ENCODE data around the gene ACOX3.
"Not testable (repeated sequence)": the region's sequence is repeated elsewhere in the genome, so short reads cannot be mapped to it uniquely, and the experiment has no call there.

ACOX3 gene

DNA sequence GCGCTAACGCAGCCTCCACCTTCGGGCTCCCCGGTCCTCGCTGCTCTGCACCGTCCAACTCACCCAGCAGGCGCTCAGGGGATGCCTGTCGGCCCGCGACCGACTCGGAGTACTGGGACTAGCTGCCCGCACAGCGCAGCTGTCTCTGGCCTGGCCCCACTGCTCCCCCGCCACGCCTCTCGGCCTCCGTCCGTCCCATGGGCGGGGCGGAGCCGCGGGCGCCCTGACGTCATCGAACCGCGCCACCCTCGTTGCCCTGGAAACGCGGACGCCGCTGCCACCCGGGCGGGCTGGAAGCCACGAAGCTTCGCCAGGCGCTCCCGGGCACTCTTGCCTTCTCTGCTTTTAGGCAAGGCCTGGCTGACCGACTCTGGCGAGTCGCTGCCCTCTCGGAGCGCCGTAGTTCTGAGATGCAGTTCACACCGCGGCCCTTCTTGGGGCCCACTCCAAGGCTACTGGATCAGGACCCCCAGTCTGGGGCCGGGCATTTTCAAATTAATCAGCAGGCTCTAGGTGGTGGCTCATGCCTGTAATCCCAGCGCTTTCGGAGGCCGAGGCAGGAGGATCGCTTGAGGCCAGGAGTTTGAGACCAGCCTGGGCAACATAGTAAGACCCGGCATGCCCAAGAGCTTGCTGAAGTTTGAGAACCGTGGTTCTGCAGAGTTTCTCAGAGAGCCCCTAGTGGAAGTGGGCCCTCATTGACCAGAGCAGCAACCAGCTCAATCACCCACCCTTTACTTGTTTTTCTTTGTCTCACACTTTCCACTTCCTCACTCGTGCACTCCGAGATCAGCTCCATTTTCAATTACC, 12.0 kb downstream of the ACOX3 start:
- DNase-seq, result peak; percentile 98

GRCh38 chr4:8427761-8428287, 12.7 kb downstream of the ACOX3 start:
- no peak for DNase-seq

GRCh38 chr4:8427262-8427661, 13.3 kb downstream of the ACOX3 start:
- no peak for DNase-seq

DNA sequence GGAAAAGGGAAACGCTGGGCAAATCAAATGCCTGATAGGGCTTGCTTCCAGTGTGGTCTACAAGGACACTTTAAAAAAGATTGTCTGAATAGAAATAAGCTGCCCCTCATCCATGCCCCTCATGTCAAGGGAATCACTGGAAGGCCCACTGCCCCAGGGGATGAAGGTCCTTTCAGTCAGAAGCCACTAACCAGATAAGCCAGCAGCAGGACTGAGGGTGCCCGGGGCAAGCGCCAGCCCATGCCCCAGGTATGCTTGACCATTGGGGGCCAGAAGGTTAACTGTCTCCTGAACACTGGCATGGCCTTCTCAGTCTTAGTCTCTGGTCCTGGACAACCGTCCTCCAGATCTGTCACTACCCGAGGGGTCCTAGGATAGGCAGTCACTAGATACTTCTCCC, 17.7 kb downstream of the ACOX3 start:
- no peak for DNase-seq

DNA sequence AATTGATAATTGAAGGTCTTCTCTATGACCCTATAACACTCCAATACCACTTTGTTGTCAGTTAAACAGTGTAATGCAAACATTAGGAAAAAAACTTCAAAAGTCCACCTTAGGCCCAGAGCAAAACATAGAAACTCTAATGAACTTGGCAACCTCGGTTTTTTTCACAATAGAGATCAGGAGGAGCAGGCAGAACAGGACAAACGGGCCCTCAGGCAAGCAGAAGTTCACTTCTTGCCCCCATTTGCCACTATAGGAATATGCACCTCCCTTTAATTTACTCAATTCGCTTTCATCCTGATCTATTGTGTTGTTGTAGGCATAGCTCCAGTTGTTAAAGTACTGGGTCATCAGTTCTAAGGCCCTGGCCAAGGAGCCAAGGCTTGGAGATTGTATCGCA, 18.2 kb downstream of the ACOX3 start:
- DNase-seq, result no peak

GRCh38 chr4:8420151-8420550, 20.4 kb downstream of the ACOX3 start:
- DNase-seq, result not testable (repeated sequence)

DNA sequence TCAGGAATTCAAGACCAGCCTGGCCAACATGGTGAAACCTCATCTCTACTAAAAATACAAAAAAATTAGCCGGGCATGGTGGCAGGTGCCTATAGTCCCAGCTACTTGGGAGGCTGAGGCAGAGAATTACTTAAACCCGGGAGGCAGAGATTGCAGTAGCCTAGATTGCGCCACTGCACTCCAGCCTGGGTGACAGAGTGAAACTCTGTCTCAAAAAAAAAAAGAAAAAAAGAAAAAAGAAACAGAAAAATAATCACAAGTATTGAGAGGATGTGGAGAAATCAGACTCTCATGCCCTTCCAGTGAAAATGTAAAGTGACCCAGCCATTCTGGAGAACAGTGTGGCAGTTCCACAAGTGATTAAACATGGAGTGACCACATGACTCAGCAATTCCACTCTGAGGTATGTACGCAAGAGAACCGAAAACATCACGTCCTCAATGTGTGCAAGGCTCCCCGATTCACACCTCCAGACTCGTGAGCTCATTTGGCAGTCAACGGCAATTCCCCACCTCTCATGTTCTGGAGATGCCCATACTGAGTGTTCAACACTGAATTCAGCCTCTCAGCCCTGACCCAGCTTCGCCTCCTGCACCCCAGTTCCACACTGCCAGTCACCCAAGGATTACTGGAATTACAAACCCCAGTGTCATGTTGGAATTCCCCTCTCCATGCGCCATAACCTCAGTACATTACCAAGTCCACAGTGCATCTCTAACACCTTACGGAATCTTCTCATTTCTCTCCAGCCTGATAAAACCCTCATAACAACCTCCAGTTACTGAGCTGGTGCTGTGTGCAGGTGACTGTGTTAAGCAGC, 21.1 kb downstream of the ACOX3 start:
- peak; percentile 74 for DNase-seq

GRCh38 chr4:8417071-8417614, 23.4 kb downstream of the ACOX3 start:
- no peak for DNase-seq

DNA sequence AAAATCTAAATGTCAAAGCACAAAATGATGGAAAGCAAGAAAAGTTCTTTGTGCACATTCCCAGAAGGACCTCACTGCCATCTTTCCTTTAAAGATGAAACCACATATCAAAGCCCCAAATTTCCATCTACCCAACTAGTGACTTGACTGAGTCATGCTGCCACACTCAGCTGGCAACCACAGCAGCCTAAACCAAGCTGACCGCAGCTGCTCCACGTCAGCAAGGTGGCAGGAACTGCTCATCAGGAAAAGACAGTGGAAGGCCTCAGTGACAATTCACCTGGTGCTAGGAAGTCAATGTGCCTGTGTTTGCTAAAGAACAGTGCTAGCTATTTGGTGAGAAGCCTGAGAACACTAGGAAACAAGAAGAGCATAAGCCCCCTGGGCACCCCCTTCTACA, 26.1 kb downstream of the ACOX3 start:
- DNase-seq, result peak; percentile 74

DNA sequence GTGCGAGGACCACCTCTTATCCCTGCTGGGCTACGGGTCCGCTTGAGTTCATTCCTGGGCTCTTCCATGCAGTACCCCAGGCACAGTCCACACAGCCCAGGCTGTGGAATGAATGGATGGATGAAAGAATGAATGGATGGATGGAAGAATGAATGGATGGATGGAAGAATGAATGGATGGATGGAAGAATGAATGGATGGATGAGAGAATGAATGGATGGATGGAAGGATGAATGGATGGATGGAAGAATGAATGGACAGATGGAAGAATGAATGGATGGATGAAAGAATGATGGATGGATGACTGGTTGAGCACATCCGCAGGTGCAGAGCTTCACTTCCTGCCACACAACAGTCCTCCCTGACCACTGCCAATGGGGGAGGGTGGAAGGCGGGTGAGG, 28.2 kb downstream of the ACOX3 start:
- no peak for DNase-seq

- no peak for DNase-seq
Observed at GRCh38 chr4:8411351-8412180, 29.0 kb downstream of the ACOX3 start.

- no peak for DNase-seq
Observed at GRCh38 chr4:8410641-8411271, 29.8 kb downstream of the ACOX3 start.

DNA sequence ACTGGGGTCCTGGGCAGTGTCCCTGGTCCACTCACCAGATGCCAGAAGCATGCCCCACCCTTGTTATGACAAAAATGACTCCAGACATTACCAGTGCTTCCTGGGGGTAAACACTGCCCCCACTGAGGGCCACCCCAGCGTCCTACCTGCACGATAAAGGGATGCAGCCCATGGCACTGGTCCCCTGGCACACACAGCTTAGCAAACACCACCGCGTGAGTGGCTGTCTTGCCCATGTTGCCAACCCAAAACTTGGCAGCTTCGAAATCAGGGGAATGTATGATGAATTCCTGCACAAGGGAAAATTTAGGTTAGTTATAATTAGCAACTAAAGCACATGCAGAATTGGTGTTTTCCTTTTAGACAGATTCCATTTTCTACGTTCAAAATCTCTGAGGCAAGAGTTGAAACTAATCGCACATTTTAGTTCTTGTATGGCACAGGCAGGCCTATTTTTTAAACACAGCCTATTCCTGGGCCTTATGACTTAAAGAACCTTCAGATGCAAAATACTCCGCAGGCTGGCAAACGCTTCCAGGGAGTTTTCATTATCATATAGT, 30.4 kb downstream of the ACOX3 start:
- DNase-seq, result no peak

DNA sequence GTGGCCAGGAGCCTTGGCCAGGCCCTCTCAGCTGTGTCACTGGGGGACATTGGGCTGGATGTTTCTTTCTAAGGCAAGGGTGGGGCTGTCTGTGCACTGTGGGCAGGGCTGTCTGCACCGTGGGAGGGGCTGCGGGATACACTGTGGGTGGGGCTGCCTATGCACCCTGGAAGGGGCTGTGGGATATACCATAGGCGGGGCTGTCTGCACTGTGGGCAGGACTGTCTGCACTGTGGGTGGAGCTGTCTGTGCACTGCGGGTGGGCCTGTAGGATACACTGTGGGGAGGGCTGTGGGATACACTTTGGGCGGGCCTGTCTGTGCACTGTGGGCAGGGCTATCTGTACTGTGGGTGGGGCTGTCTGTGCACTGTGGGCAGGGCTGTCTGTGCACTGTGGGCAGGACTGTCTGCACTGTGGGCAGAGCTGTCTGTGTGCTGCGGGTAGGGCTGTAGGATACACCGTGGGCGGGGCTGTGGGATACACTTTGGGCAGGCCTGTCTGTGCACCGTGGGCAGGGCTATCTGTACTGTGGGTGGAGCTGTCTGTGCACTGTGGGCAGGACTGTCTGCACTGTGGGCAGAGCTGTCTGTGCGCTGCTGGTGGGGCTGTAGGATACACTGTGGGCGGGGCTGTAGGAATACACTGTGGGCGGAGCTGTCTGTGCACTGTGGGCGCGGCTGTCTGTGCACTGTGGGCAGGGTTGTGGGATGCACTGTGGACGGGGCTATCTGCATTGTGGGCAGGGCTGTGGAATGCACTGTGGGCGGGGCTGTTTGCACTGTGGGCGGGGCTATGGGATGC, 31.1 kb downstream of the ACOX3 start:
- peak; percentile 55 for DNase-seq

DNA sequence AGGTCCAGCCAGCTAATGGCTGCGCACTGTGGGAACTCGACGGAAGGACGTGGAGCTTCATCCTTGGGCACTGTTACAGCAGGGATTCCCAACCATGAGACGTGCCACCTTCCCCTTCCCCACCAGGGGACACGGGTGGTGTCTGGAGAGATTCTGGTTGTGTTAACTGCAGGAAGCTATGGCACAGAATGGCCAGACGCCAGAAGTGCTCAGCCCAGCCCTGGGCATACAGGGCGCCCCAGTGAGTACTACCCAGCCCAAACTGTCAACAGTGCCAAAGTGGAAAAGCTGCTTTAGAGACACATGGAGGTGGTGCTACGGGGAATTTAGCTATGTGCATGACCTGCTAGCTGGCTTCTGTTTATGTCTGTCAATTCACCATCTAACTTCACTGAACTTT, 32.8 kb downstream of the ACOX3 start:
- no peak for DNase-seq

GRCh38 chr4:8407316-8407715, 33.2 kb downstream of the ACOX3 start:
- no peak for DNase-seq

- DNase-seq, result peak; percentile 40
Observed at GRCh38 chr4:8406887-8407286, 33.6 kb downstream of the ACOX3 start.

DNA sequence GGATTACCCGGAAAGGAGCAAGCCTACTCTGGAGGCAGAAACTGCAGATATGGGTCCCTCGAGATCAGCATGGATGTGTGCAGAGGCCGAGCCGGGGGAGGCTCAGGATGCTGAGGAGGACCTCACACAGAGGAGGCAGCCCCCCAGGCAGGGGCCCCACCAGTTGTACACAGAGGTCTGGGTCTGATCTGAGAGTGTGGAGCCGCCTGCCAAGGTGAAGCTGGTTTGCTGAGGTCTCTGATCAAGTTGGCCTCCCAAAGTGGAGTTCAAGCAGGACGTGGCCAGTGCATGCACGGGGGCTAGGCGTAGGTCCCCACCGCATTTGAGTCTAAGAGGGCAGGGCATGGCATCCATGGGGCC, 35.0 kb downstream of the ACOX3 start:
- no peak for DNase-seq

GRCh38 chr4:8404791-8405515, 35.6 kb downstream of the ACOX3 start:
- no peak for DNase-seq

- no peak for DNase-seq
Observed at GRCh38 chr4:8403976-8404375, 36.5 kb downstream of the ACOX3 start.
